GM12891 (cell line): ENCODE measurements around the gene VPS37C.

Source experiments
- DNase-seq: peaks from one replicate; pipeline ENCODE4 v3.0.0; 2011; ENCODE audit warnings: low spot score; ENCODE audit not compliant: insufficient read length
- FAIRE-seq: peaks from 2 replicates; lab custom pipeline; 2011; peaks lifted over from hg19 to GRCh38; lab: Jason Lieb, UNC
- PAX5 ChIP-seq: IDR thresholded peaks from 2 replicates; pipeline ENCODE4 v1.6.1; 2011; ENCODE audit warnings: low read length, moderate library complexity, mild to moderate bottlenecking; ENCODE audit not compliant: insufficient read depth, severe bottlenecking
- POLR2A ChIP-seq: IDR thresholded peaks from 2 replicates; pipeline ENCODE4 v1.6.1; 2011; ENCODE audit warnings: low read depth, low read length, control low read depth
- POLR2AphosphoS5 ChIP-seq: IDR thresholded peaks from 2 replicates; pipeline ENCODE4 v1.6.1; 2011; ENCODE audit warnings: low read depth, low read length, control low read depth
- POU2F2 ChIP-seq: IDR thresholded peaks from 2 replicates; pipeline ENCODE4 v1.6.1; 2011; ENCODE audit warnings: low read depth, mild to moderate bottlenecking, control low read depth, low read length, moderate library complexity
- SPI1 ChIP-seq: IDR thresholded peaks from 2 replicates; pipeline ENCODE4 v1.6.1; 2011; ENCODE audit warnings: low read depth, low read length, control low read depth
- TAF1 ChIP-seq: IDR thresholded peaks from 2 replicates; pipeline ENCODE4 v1.6.1; 2011; ENCODE audit warnings: low read depth, low read length, control low read depth

The VPS37C gene

DNA sequence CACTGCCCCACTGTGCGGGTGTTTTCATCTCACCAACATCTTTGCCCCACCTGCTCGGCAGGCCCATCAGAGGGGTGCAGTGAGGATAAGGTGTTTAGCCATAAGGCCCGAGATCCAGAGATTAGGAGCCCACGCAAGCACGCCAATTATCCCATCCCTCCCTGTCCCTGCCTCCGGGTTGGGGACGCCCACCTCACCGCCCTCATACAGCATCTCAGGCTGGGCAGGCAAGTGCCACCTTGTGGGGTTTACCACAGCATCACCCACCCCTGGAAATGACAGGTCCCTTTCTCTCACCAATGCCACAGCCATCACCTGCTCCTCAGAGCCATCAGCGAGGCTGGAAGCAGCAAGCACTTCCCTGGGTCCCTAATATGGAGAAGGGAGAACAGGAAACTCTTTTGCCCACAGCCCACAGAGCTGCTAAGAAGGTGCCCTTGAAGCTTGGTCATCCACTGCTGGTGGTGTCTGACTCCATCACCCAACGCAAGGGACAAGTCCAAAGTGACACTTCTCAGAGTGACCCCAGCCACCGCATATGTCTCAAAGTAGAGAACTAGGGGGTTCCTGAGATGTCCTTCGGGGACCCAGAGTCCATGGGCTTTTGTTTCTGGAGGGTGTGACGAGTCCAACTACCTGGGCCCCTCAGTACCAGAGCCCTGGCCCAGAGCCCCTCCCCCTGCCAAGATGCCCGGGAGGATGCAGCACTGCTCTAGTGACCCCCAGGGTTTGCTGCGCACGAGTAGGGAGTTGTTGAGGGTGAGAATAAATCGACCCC lies 15.8 kb downstream of the VPS37C start:
- no peak for TF ChIP-seq POU2F2
- TF ChIP-seq POLR2A: no peak
- no peak for TF ChIP-seq PAX5
- no peak for TF ChIP-seq TAF1
- no peak for TF ChIP-seq SPI1
- no peak for TF ChIP-seq POLR2AphosphoS5
- no peak for DNase-seq
- no peak for FAIRE-seq

DNA sequence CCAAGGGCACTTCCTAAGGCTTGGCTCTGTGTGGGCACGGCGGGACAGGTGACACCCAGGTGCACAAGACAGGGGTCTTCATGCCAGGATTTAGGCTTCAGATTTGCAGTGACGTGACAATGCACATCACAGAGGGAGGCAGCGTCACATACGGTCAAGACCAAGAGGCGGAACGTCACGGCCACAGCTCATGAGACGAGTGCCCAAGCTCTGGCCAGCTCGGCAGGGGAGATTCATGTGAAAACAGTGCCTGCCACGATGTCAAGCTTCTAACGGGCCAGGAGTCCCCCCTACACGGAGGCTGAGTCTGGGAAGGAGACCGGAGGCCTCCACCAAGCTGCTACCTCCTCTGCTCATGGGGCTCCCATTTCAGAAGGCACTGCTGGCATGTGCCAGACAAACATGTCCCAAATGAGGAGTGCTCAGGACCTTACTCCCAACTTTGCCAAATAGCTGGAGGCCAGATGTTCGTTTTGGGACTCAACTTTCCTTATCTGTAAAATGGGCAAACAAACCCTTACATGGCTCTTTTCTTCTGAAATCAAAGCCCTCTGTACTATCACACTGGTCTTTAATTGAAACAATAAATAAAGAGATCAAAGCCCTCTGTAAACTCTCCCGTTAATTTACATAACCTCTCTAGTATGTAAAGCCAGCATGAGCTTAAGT lies 16.6 kb downstream of the VPS37C start:
- TF ChIP-seq POU2F2 (no peak), PAX5 (no peak), POLR2AphosphoS5 (no peak), TAF1 (no peak), POLR2A (no peak), SPI1 (no peak)
- DNase-seq: no peak
- FAIRE-seq: no peak

DNA sequence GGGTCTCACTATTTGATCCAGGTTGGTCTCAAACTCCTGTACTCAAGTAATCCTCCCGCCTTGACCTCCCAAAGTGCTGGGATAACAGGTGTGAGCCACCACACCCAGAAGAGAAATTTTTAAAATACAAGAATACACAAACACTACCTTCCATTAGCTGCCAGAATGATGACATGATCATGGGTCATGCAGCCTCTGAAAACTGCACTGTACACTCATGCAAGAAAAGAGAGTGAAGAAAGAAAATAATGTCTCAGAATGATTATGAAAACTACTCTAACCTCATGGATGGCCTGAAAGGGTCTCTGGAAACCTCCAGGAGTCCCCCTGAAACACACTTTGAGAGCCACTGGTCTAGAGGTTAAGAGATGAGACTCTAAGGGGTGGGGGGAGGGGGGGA lies 18.8 kb downstream of the VPS37C start:
- no peak for FAIRE-seq
- TF ChIP-seq TAF1 (no peak), PAX5 (no peak), POLR2AphosphoS5 (no peak), POLR2A (no peak), POU2F2 (no peak), SPI1 (no peak)
- DNase-seq: no peak

DNA sequence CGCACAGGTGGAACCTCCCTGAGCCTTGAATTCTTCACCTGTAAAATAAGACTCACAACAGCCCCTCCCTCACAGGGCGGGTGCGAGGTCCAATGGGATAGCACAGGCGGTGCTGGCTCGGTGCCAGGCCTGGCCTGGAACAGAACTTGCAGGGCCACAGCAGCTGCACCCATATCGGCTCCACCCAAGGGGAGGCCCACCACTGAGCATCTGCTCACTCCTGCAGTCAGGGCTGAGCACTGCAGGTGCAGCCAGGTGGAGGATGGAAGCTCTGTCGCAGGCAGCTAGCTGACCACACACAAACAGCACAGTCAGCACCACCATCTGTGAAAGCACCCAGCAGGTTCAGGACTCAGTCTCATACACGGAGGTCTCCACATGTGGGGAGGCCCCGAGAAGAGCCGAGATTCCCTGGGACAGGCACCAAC lies 19.6 kb downstream of the VPS37C start:
- DNase-seq (no peak), FAIRE-seq (peak; percentile 16)
- TF ChIP-seq POU2F2 (no peak), POLR2A (no peak), POLR2AphosphoS5 (no peak), TAF1 (no peak), PAX5 (no peak), SPI1 (no peak)

DNA sequence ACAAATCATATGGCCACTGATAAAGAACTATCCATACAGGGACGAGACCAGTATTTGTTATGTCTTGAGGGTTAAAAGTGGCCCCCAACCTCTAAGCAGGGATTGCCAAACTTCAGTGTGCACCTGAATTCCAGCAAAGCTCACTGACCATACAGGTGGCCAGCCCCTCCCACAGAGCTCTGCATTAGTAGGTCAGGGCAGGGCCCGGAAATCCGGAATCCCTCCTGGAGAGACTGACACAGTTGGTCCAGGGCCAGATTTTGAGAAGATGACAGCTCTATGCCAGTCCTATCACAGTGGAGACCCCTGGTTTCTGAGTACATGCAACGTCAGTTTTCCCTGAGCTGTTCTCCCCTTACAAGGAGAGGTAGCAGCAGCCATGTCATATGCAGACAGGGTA lies 20.8 kb downstream of the VPS37C start:
- FAIRE-seq (no peak), DNase-seq (no peak)
- no peak for TF ChIP-seq SPI1

DNA sequence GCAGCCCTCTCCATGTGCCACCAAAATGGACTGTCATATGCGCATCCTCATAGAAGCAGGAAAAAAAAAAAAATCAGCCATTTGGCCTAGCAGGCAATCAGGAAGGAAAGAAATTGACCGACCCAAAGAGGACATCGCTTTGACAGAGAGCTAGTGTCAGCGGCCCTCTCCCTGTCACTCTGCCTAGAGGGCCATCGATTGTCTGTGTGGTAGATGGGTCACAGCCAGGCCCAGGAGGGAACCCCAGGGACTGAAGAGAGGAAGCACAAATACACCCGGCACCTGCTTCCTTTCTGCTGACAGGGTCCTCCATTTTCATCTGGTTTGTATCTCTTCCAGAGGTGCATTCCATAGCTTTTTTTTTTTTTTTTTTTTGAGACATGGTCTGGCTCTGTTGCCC lies 21.8 kb downstream of the VPS37C start:
- TF ChIP-seq PAX5 (no peak), TAF1 (no peak), POLR2AphosphoS5 (no peak), POLR2A (no peak), POU2F2 (no peak)

DNA sequence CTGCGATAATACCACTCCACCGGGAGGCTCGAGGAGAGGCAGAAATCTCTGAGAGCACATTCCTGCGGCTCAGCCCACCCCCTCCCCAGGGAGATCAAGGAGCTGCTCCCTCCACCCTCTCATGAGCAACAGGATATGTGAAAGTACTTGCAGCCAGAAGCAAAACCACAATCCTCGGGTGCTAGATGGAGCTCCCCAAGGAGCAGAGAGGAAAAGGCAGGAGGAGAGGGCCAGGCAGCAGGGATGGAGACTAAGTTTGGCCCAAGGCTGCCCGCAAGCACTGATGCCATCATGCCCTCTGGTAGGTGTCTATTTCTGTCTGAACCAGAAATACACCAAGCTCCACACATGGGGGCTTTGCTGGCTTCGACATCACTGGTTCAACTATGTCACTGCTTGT lies 22.3 kb downstream of the VPS37C start:
- FAIRE-seq (peak; percentile 28), DNase-seq (no peak)
- no peak for TF ChIP-seq TAF1
- no peak for TF ChIP-seq POLR2AphosphoS5
- no peak for TF ChIP-seq SPI1
- TF ChIP-seq PAX5: no peak
- no peak for TF ChIP-seq POLR2A
- TF ChIP-seq POU2F2: no peak

More for the DNA sequence above, 21.8 kb downstream of the VPS37C start:
- DNase-seq (no peak), FAIRE-seq (no peak)

DNA sequence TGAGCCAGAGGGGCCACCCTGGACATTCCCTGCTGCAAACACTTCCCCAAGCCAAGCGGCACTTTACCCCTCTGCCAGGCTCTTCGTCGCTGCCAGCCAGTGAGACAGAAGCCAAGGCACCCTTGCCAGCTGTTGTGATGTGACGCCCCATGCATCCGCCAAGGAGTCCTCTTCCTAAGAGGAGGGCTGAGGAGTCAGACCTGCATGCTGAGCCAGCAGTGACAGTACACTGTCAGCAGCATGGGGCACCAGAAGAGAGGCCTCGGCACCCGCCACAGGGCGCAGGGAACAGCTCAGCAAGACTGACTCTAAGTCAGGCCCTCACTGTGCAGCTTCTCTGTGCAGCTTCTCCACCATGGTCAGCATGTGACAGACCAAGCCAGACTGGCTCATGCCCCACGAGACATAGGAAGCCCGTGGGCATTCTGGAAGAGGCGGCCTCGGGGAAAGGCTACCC lies 26.4 kb downstream of the VPS37C start:
- FAIRE-seq: no peak
- no peak for DNase-seq
- TF ChIP-seq POLR2A (no peak), SPI1 (no peak), TAF1 (no peak), PAX5 (no peak), POU2F2 (no peak), POLR2AphosphoS5 (no peak)

DNA sequence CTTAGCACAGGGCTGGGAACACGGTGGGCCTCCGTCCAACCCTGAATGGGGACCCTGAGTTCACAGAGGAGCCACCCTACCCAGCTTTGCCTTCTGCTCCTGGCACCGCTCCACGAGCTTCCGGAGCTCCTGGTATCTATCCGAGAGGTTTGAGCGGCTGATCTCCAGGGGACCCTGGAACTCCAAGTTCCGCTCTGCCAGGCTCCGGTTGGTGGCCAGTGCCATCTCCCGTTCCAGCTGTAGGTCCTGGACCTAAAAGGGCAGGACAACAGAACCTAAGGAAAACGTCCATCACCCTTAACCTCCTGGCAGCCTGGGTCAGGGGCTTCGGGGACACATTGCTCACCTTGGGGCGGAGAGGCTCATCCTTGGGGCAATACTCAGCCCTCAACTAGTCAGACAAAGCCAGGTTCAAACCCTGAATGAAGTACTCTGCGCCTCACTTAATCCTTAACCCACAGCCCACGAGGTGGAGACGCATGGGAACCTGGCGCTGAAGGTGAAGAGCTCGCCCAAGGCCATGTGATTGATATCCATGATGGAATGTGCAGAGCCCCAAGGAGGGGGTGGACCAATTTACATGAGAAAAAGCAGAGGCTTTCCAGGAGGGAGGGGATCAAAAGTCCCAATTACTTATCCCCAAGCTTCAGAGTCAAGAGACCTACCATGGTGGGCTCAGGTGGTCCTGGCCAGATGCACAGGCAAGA lies 27.1 kb downstream of the VPS37C start:
- FAIRE-seq (no peak), DNase-seq (no peak)
- TF ChIP-seq POLR2A (no peak), TAF1 (no peak)
